ENCODE data around the gene PCDH9.

DNA sequence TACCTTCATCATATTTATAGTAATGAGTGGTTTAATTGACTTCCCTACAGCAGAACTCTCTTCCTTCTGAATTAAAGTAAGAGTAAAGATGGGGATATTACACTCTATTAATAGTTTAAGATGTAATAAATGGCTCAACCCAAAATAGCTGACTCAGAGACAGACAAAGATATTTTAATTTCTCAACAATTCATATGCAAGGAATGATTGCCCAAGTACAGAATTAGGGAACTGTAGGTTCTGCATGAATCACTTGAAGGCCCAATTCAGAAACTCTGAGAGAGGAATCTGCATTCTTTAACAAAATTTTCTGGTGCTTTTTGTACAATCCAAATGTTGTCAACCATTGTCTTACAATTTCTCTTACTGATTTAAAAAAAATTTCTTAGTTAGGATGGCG lies 42.9 kb upstream of the PCDH9 start:
- TF ChIP-seq, protein P1, sequence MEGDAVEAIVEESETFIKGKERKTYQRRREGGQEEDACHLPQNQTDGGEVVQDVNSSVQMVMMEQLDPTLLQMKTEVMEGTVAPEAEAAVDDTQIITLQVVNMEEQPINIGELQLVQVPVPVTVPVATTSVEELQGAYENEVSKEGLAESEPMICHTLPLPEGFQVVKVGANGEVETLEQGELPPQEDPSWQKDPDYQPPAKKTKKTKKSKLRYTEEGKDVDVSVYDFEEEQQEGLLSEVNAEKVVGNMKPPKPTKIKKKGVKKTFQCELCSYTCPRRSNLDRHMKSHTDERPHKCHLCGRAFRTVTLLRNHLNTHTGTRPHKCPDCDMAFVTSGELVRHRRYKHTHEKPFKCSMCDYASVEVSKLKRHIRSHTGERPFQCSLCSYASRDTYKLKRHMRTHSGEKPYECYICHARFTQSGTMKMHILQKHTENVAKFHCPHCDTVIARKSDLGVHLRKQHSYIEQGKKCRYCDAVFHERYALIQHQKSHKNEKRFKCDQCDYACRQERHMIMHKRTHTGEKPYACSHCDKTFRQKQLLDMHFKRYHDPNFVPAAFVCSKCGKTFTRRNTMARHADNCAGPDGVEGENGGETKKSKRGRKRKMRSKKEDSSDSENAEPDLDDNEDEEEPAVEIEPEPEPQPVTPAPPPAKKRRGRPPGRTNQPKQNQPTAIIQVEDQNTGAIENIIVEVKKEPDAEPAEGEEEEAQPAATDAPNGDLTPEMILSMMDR (IDR thresholded peaks at IDR 0.05), result no peak
- TF ChIP-seq POLR2A (IDR thresholded peaks at IDR 0.05) (no peak), POLR2AphosphoS5 (IDR thresholded peaks at IDR 0.05) (no peak), EP300 (IDR thresholded peaks at IDR 0.05) (no peak)

All from upper lobe of left lung (tissue), 4 donors.